ENCODE data around the gene STMP1. TPM values are rescaled to one million over a fixed set of nuclear protein-coding genes. Genes with fewer than 3 reads are reported as not detected.

The STMP1 gene
- total and polyA plus RNA-seq, 2 of the 8 experiments (the other 6 are each of a cell fraction or from before 2014, with no cell fraction given), result 22.7 to 36.7 TPM

DNA sequence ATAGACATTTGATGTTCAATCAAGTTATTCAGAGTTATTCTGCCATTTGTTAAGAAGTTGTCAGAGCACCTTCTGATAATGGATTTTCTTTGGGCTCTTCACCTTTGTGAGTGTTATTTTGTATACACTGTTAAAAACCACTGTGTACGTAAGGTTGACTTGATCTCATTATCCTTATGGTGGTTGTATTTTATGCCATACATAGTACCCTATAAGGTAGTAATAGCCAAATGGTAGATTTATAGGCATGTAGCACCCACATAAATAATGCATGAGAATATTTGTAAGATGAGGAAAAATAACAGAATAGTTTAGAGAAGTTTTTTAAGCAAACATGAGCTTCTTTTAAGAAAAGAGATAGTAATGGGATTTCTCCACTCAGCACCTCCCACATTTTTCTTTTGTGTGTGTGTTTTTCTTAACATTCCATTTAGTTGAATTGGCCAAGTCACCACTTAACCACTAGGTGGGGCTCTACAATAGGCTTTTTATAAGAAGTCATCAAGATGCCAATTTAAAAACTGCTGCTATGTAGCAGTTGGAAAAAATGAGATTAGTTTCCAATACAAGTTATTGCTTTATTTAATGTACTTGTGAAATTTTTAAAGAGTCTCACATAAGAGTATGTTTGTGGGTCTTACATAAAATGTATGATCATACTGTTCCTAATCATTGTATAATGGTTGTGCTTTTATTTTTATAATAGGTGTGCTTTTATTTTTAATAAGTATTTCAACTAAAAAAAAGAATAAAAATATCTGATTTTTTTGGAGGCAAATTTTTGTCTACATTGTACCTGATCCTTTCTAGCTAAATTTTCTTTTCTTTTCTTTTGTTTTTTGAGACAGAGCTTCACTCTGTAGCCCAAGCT lies 41.1 kb upstream of the STMP1 start:
- Histone ChIP-seq H2BK20ac (ENCODE audit: low read length) (no peak overlapping the region), H3K4ac (replicated peaks; ENCODE audit: insufficient read length, low read depth, low read length) (no peak overlapping the region), H3K79me1 (ENCODE audit: low read depth, low read length) (no peaks in the 10 kb centered on the region; the same call in 1 of the 2 replicates), H4K20me1 (replicated peaks in 1 of 2; ENCODE audit: control insufficient read depth in 1 of 2, insufficient read depth in 2 of 2, low read length in 2 of 2) (peaks cover 0 to 2% of the 10 kb centered on the region in 2 experiments), H3K4me3 (ENCODE audit: extremely low read depth in 1 of 4, insufficient read depth in 2 of 4, low read depth in 3 of 4, low read length in 4 of 4) (no peak overlapping the region), H3K23me2 (ENCODE audit: low read depth, low read length) (no peaks in the 10 kb centered on the region), H2AFZ (ENCODE audit: low read length) (no peak overlapping the region), H3K4me1 (replicated peaks in 1 of 4; ENCODE audit: control insufficient read depth in 3 of 4, insufficient read depth in 4 of 4, low read length in 3 of 4) (no peaks in the 10 kb centered on the region), H3K14ac (ENCODE audit: insufficient read length) (no peak overlapping the region), H2BK15ac (ENCODE audit: low read length) (no peak overlapping the region), H3K18ac (ENCODE audit: extremely low read depth, low read length) (no peak overlapping the region), H3K4me2 (ENCODE audit: insufficient read depth in 1 of 2, low read depth in 2 of 2, low read length in 2 of 2) (no peak overlapping the region), H3K27me3 (replicated peaks in 1 of 4; ENCODE audit: control insufficient read depth in 3 of 4, extremely low read depth in 1 of 4, insufficient read depth in 3 of 4, low read length in 3 of 4) (no peaks in the 10 kb centered on the region), H3K9ac (replicated peaks in 1 of 4; ENCODE audit: extremely low read depth in 1 of 4, low read depth in 3 of 4, low read length in 3 of 4) (no peak overlapping the region), H3K27ac (ENCODE audit: low read depth, low read length) (no peak overlapping the region), H2BK120ac (replicated peaks; ENCODE audit: low read depth, low read length) (no peak overlapping the region), H2BK5ac (ENCODE audit: low read depth, low read length) (no peak overlapping the region), H3K79me2 (ENCODE audit: control insufficient read depth in 1 of 2, insufficient read depth in 2 of 2, low read length in 2 of 2) (no peaks in the 10 kb centered on the region), H3K23ac (ENCODE audit: insufficient read length) (no peak overlapping the region), H3K9me3 (ENCODE audit: insufficient read depth in 2 of 2, low read depth in 1 of 2, low read length in 1 of 2) (no peaks in the 10 kb centered on the region), H3K36me3 (ENCODE audit: control insufficient read depth in 2 of 4, insufficient read depth in 4 of 4, low read length in 3 of 4) (peaks cover 22 to 87% (median 65%) of the 10 kb centered on the region in 4 experiments), H2BK12ac (ENCODE audit: low read depth, low read length) (no peak overlapping the region), H4K8ac (ENCODE audit: extremely low read depth, insufficient read depth, low read length) (no peak overlapping the region), H4K5ac (ENCODE audit: insufficient read length, low read depth, low read length) (no peak overlapping the region), H4K91ac (replicated peaks; ENCODE audit: insufficient read length, low read length) (no peak overlapping the region), H2AK5ac (ENCODE audit: low read depth, low read length) (no peak overlapping the region), H3K56ac (replicated peaks; ENCODE audit: insufficient read length, low read depth, low read length) (no peak overlapping the region)
- TF ChIP-seq, protein P1, sequence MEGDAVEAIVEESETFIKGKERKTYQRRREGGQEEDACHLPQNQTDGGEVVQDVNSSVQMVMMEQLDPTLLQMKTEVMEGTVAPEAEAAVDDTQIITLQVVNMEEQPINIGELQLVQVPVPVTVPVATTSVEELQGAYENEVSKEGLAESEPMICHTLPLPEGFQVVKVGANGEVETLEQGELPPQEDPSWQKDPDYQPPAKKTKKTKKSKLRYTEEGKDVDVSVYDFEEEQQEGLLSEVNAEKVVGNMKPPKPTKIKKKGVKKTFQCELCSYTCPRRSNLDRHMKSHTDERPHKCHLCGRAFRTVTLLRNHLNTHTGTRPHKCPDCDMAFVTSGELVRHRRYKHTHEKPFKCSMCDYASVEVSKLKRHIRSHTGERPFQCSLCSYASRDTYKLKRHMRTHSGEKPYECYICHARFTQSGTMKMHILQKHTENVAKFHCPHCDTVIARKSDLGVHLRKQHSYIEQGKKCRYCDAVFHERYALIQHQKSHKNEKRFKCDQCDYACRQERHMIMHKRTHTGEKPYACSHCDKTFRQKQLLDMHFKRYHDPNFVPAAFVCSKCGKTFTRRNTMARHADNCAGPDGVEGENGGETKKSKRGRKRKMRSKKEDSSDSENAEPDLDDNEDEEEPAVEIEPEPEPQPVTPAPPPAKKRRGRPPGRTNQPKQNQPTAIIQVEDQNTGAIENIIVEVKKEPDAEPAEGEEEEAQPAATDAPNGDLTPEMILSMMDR (IDR thresholded peaks at IDR 0.05; ENCODE audit: control extremely low read depth in 1 of 3, insufficient read depth in 1 of 3, low read depth in 1 of 3, low read length in 3 of 3), result peak in 2 of 3 experiments; percentile 39 to 70; a peak in 2 of 4 replicates
- TF ChIP-seq GABPA (IDR thresholded peaks at IDR 0.05; ENCODE audit: borderline replicate concordance, insufficient read depth, low read length), result no peak
- TF ChIP-seq CTBP2 (IDR thresholded peaks at IDR 0.05; ENCODE audit: borderline replicate concordance, insufficient read depth, insufficient read length, low read length), result no peak
- TF ChIP-seq BRCA1 (IDR thresholded peaks at IDR 0.05; ENCODE audit: low read depth, low read length), result no peak
- TF ChIP-seq RAD21 (IDR thresholded peaks at IDR 0.05 in 1 of 2, conservative IDR thresholded peaks at IDR 0.05 in 1 of 2; ENCODE audit: low read depth in 2 of 2, low read length in 2 of 2), result peak; percentile 25 to 31; a peak in 3 of 4 replicates
- FAIRE-seq, result peak; percentile 83
- 92% methylated on average over 1 of the region's 1 CpG; no CpG with 5 or more reads in 1 of the 2 experiments for WGBS, 2 experiments (ENCODE audit: extremely low coverage in 1 of 2, insufficient coverage in 1 of 2, insufficient read length in 1 of 2, insufficient replicate concordance in 2 of 2, low coverage in 1 of 2, low lambda C conversion rate in 2 of 2, missing lambda C conversion rate in 1 of 2)
- peak in 1 of 2 experiments; percentile 1 for DNase-seq (ENCODE audit: low read depth in 1 of 2, low spot score in 2 of 2)
- POLR2A ChIA-PET (ENCODE audit: partially characterized antibody), result interaction anchor here (0.8 to 1.2 kb wide), 2 partner anchors 9 to 18 kb away, joined by 3 to 4 read pairs; no protein-coding TSS in a partner anchor
- CTCF ChIA-PET (ENCODE audit: partially characterized antibody), result interaction anchor here (0.6 to 4.9 kb wide), 21 partner anchors 9 to 239 kb away, joined by 3 to 33 read pairs (median 5); no protein-coding TSS in a partner anchor

Measured in H1 (cell line).